Endodermal cell (in vitro differentiated cells): ENCODE data around the gene LRP3. TPM values are rescaled to one million over a fixed set of nuclear protein-coding genes. Genes with fewer than 3 reads are reported as not detected.

Experiments used
- DNase-seq: peaks from one replicate; pipeline ENCODE4 v3.0.0-alpha.2; 2017
- H3K27ac ChIP-seq: 2 replicates; pipeline ENCODE4 v1.5.1; 2013; ENCODE audit warnings: mild to moderate bottlenecking, low read depth, low read length, moderate library complexity
- H3K27me3 ChIP-seq: 2 replicates; pipeline ENCODE4 v1.6.1; 2013; ENCODE audit warnings: mild to moderate bottlenecking, low read length, moderate library complexity; ENCODE audit not compliant: insufficient read depth, control insufficient read depth, poor library complexity, severe bottlenecking
- H3K36me3 ChIP-seq: 2 replicates; pipeline ENCODE4 v1.7.0; 2013; ENCODE audit warnings: mild to moderate bottlenecking, low read length, moderate library complexity; ENCODE audit not compliant: control insufficient read depth, insufficient read depth
- H3K4me1 ChIP-seq: one replicate; pipeline ENCODE4 v1.7.0; 2013; ENCODE audit warnings: low read length; ENCODE audit not compliant: control insufficient read depth, insufficient read depth
- H3K4me3 ChIP-seq: 2 replicates; pipeline ENCODE4 v1.5.1; 2013; ENCODE audit warnings: mild to moderate bottlenecking, low read length, moderate library complexity
- H3K9ac ChIP-seq: 2 replicates; pipeline ENCODE4 v1.6.1; 2013; ENCODE audit warnings: mild to moderate bottlenecking, low read length, moderate library complexity; ENCODE audit not compliant: poor library complexity, severe bottlenecking; ENCODE audit errors: extremely low read depth
- H3K9me3 ChIP-seq: 2 replicates; pipeline ENCODE4 v1.6.1; 2013; ENCODE audit warnings: mild to moderate bottlenecking, low read length, moderate library complexity; ENCODE audit not compliant: control insufficient read depth
- H3K27ac Mint-ChIP-seq: 2 replicates; pipeline ENCODE4 v1.8.0; 2020; ENCODE audit warnings: mixed read lengths
- H3K27me3 Mint-ChIP-seq: 2 replicates; pipeline ENCODE4 v1.8.0; 2021; ENCODE audit warnings: mild to moderate bottlenecking, mixed read lengths; ENCODE audit not compliant: insufficient read depth
- H3K36me3 Mint-ChIP-seq: 2 replicates; pipeline ENCODE4 v1.8.0; 2020; ENCODE audit warnings: low read depth, mixed read lengths
- H3K4me1 Mint-ChIP-seq: 2 replicates; pipeline ENCODE4 v1.8.0; 2020; ENCODE audit warnings: mixed read lengths
- H3K4me3 Mint-ChIP-seq: 2 replicates; pipeline ENCODE4 v1.8.0; 2020; ENCODE audit warnings: mild to moderate bottlenecking, moderate library complexity, mixed read lengths
- H3K9me3 Mint-ChIP-seq: 2 replicates; pipeline ENCODE4 v1.8.0; 2020; ENCODE audit warnings: mild to moderate bottlenecking, mixed read lengths
- WGBS, 2 experiments: methylation state at CpG; one replicate each; pipeline versions ENCODE4 v1.1.5 to v1.1.7; 2013; ENCODE audit warnings: missing lambda C conversion rate in 2 of 2, mixed read lengths in 1 of 2; ENCODE audit not compliant: insufficient coverage in 1 of 2, insufficient read length in 1 of 2; 5-methylcytosine and 5-hydroxymethylcytosine counted together
- total RNA-seq, 2 donors: library from RNA; stranded (reverse); fragmentation: NEBNext Ultra II Directional in 1 of 2; extraction: Animal tissue kit (Norgen Biotek cat#: 25700) in 1 of 2; gene quantifications; 2 replicates in 1 of 2; 3 replicates in 1 of 2; pipeline ENCODE4 v1.2.1, GENCODE V29; 2021
- TF ChIP-seq, protein P1 (sequence below): fragments of 200-600 bp; sonication (generic); conservative IDR thresholded peaks from 2 replicates; pipeline ENCODE4 v1.5.0; 2021; ENCODE audit warnings: antibody characterized with exemption, mild to moderate bottlenecking

LRP3 gene
- total RNA-seq, 2 donors from 2014 or later: 21.2 to 34.4 TPM

DNA sequence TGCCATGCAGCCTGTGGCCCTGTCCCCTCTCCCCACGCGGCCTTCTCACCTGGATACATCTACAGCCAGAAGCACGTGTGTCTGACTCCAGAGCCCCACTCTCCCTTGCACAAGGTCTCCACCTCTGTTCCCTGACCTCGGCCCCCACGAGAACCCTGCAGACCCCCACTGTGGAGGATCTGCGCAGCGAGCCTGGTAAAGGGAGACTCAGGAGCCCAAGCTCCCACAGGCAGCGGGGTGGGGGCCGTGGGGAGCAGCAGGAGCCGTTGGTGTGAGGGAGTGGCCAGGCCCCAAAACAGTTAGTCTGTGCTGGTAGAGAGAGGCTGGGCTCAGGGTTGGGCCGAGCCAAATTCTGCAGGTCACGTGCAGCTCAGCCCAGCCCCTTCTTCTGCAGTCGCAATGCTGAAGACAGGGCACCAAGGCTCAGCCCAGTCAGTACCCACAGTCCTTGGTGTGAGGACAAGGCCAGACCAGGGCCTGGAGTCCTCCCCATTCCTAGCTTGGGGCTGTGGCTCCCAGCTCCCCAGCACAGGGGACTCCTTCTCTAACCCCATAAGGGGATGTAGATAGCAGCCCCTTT lies 60.2 kb downstream of the LRP3 start:
- H3K36me3 Mint-ChIP-seq: no peaks in the 10 kb centered on the region
- H3K36me3 ChIP-seq: no peaks in the 10 kb centered on the region
- no peak overlapping the region for H3K9ac ChIP-seq
- H3K4me1 Mint-ChIP-seq: no peaks in the 10 kb centered on the region
- H3K27me3 ChIP-seq: no peaks in the 10 kb centered on the region
- H3K27ac ChIP-seq: no peak overlapping the region
- TF ChIP-seq, protein P1, sequence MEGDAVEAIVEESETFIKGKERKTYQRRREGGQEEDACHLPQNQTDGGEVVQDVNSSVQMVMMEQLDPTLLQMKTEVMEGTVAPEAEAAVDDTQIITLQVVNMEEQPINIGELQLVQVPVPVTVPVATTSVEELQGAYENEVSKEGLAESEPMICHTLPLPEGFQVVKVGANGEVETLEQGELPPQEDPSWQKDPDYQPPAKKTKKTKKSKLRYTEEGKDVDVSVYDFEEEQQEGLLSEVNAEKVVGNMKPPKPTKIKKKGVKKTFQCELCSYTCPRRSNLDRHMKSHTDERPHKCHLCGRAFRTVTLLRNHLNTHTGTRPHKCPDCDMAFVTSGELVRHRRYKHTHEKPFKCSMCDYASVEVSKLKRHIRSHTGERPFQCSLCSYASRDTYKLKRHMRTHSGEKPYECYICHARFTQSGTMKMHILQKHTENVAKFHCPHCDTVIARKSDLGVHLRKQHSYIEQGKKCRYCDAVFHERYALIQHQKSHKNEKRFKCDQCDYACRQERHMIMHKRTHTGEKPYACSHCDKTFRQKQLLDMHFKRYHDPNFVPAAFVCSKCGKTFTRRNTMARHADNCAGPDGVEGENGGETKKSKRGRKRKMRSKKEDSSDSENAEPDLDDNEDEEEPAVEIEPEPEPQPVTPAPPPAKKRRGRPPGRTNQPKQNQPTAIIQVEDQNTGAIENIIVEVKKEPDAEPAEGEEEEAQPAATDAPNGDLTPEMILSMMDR: no peak
- DNase-seq: no peak
- H3K9me3 Mint-ChIP-seq: peaks cover 5% of the 10 kb centered on the region
- no peaks in the 10 kb centered on the region for H3K4me1 ChIP-seq
- 87 to 89% methylated on average over 9 to 13 of the region's 13 CpGs for WGBS, 2 experiments
- H3K9me3 ChIP-seq: no peaks in the 10 kb centered on the region
- H3K4me3 Mint-ChIP-seq: no peak overlapping the region
- H3K27ac Mint-ChIP-seq: no peak overlapping the region
- no peaks in the 10 kb centered on the region for H3K27me3 Mint-ChIP-seq
- no peak overlapping the region for H3K4me3 ChIP-seq

DNA sequence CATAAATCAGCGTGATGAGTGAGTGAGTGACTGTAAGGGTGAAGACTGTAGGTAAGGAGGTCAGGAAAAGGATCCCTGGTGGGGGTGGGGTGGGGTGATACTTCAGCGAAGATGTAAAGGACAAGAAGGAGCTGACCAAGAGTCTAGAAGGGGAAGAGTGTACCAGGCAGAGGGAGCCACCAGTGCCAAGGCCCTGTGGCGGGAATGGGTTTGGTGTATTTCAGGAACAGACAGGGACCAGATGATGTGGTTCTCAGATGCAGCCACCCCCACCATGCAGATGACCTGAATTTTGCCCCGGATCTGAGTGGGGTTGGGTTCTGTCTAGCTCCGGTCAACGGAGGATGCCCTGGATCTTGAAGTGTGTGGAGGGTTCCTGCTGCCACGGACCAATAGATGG lies 61.7 kb downstream of the LRP3 start:
- no peak overlapping the region for H3K9ac ChIP-seq
- no peaks in the 10 kb centered on the region for H3K4me1 Mint-ChIP-seq
- no peak for DNase-seq
- TF ChIP-seq, protein P1: no peak
- no peaks in the 10 kb centered on the region for H3K4me1 ChIP-seq
- H3K9me3 Mint-ChIP-seq: peaks cover 5% of the 10 kb centered on the region
- WGBS, 2 experiments: 90 to 93% methylated on average over 4 to 7 of the region's 7 CpGs
- H3K36me3 ChIP-seq: no peaks in the 10 kb centered on the region
- no peaks in the 10 kb centered on the region for H3K27me3 Mint-ChIP-seq
- no peaks in the 10 kb centered on the region for H3K27me3 ChIP-seq
- no peak overlapping the region for H3K27ac Mint-ChIP-seq
- no peaks in the 10 kb centered on the region for H3K36me3 Mint-ChIP-seq
- no peak overlapping the region for H3K27ac ChIP-seq
- H3K4me3 ChIP-seq: no peak overlapping the region
- H3K4me3 Mint-ChIP-seq: no peak overlapping the region
- H3K9me3 ChIP-seq: no peaks in the 10 kb centered on the region

- H3K9me3 Mint-ChIP-seq: peaks cover 5% of the 10 kb centered on the region
- no peak overlapping the region for H3K27ac ChIP-seq
- H3K4me1 Mint-ChIP-seq: no peaks in the 10 kb centered on the region
- H3K9ac ChIP-seq: no peak overlapping the region
- H3K4me3 ChIP-seq: no peak overlapping the region
- no peaks in the 10 kb centered on the region for H3K27me3 ChIP-seq
- no peak overlapping the region for H3K27ac Mint-ChIP-seq
- H3K27me3 Mint-ChIP-seq: no peaks in the 10 kb centered on the region
- 86 to 87% methylated on average over 4 to 7 of the region's 7 CpGs for WGBS, 2 experiments
- H3K4me1 ChIP-seq: no peaks in the 10 kb centered on the region
- no peaks in the 10 kb centered on the region for H3K36me3 ChIP-seq
- DNase-seq: no peak
- H3K9me3 ChIP-seq: no peaks in the 10 kb centered on the region
- no peaks in the 10 kb centered on the region for H3K36me3 Mint-ChIP-seq
- no peak overlapping the region for H3K4me3 Mint-ChIP-seq
- TF ChIP-seq, protein P1: no peak
These were observed 62.1 kb downstream of the LRP3 start for GRCh38 chr19:33256261-33256660.
